T-cell (primary cell): ENCODE data around the gene FUT1. TPM values are rescaled to one million over a fixed set of nuclear protein-coding genes. Genes with fewer than 3 reads are reported as not detected.
"Not testable (repeated sequence)": the region's sequence is repeated elsewhere in the genome, so short reads cannot be mapped to it uniquely, and the experiment has no call there.

ENCODE experiments used
- ATAC-seq, 4 experiments: fragments of 200-7000 bp in 3 of 4; fragments of 150-1000 bp in 1 of 4; cut with Tn5 transposase; replicated peaks in 1 of 4; 1 replicate in 3 of 4; 2 replicates in 1 of 4; pipeline ENCODE4 v1.10.0; 2021; ENCODE audit warnings: moderate library complexity in 3 of 4, mild to moderate bottlenecking in 2 of 4, moderate number of reproducible peaks in 1 of 4
- CTCF ChIA-PET, 2 donors: fragments of 300-600 bp; sonication (Branson Sonifier 250); formaldehyde crosslinking; loops; one replicate each; lab custom pipeline; 2022; ENCODE audit warnings: antibody characterized with exemption in 2 of 2; lab: Charles Lee
- POLR2A ChIA-PET, 2 donors: fragments of 300-600 bp; sonication (Branson Sonifier 250); formaldehyde crosslinking; loops; one replicate each; lab custom pipeline; 2022; ENCODE audit warnings: antibody characterized with exemption in 2 of 2; lab: Charles Lee
- DNase-seq, 35 experiments: peaks; one replicate each; pipeline versions ENCODE4 v3.0.0 to v3.0.0-alpha.2; 2013 to 2023
- H3K27ac ChIP-seq: one replicate; pipeline ENCODE4 v1.5.1; 2013; ENCODE audit warnings: low read length
- H3K27me3 ChIP-seq, 2 experiments: replicated peaks in 1 of 2; 1 replicate in 1 of 2; 2 replicates in 1 of 2; pipeline versions ENCODE4 v1.6.1 to v1.7.0; 2013; ENCODE audit warnings: low read length in 1 of 2, mixed read lengths in 1 of 2; ENCODE audit not compliant: control insufficient read depth in 2 of 2, insufficient read depth in 2 of 2; ENCODE audit errors: extremely low read depth in 1 of 2
- H3K36me3 ChIP-seq, 2 donors: 1 replicate in 1 of 2; 2 replicates in 1 of 2; pipeline versions ENCODE4 v1.6.1 to v1.7.0; 2013; ENCODE audit warnings: low read length in 1 of 2; ENCODE audit not compliant: control insufficient read depth in 2 of 2, insufficient read depth in 1 of 2; ENCODE audit errors: extremely low read depth in 1 of 2
- H3K4me1 ChIP-seq, 2 experiments: 1 replicate in 1 of 2; 2 replicates in 1 of 2; pipeline versions ENCODE4 v1.6.1 to v1.7.0; 2013; ENCODE audit warnings: low read length in 2 of 2, mixed read lengths in 1 of 2; ENCODE audit not compliant: insufficient read depth in 2 of 2, control insufficient read depth in 1 of 2; ENCODE audit errors: extremely low read depth in 1 of 2
- H3K4me3 ChIP-seq, 2 donors: 1 replicate in 1 of 2; 2 replicates in 1 of 2; pipeline versions ENCODE4 v1.5.1 to v1.7.0; 2013; ENCODE audit warnings: mild to moderate bottlenecking in 2 of 2, low read length in 1 of 2, moderate library complexity in 1 of 2; ENCODE audit not compliant: control insufficient read depth in 1 of 2; ENCODE audit errors: extremely low read depth in 1 of 2
- H3K9me3 ChIP-seq: 2 replicates; pipeline ENCODE4 v1.7.0; 2013
- H3K27ac Mint-ChIP-seq, 2 donors: one replicate each; pipeline ENCODE4 v1.8.0; 2020 to 2021; ENCODE audit warnings: mild to moderate bottlenecking in 2 of 2, mixed read lengths in 2 of 2
- H3K27me3 Mint-ChIP-seq, 2 donors: one replicate each; pipeline ENCODE4 v1.8.0; 2021 to 2022; ENCODE audit warnings: mixed read lengths in 2 of 2
- H3K36me3 Mint-ChIP-seq: one replicate; pipeline ENCODE4 v1.8.0; 2021; ENCODE audit warnings: mixed read lengths
- H3K4me1 Mint-ChIP-seq, 3 donors: one replicate each; pipeline ENCODE4 v1.8.0; 2020 to 2022; ENCODE audit warnings: mixed read lengths in 3 of 3, mild to moderate bottlenecking in 1 of 3
- H3K4me3 Mint-ChIP-seq, 3 donors: one replicate each; pipeline ENCODE4 v1.8.0; 2020 to 2022; ENCODE audit warnings: mild to moderate bottlenecking in 3 of 3, mixed read lengths in 3 of 3, moderate library complexity in 3 of 3
- H3K9me3 Mint-ChIP-seq, 3 donors: one replicate each; pipeline ENCODE4 v1.8.0; 2020 to 2022; ENCODE audit warnings: mixed read lengths in 3 of 3
- WGBS: methylation state at CpG from one replicate; pipeline ENCODE4 v1.1.5; 2013; ENCODE audit warnings: missing lambda C conversion rate; ENCODE audit not compliant: insufficient coverage; 5-methylcytosine and 5-hydroxymethylcytosine counted together
- total RNA-seq, 35 experiments: library from RNA in 6 of 35; stranded (reverse) in 6 of 35; fragments of 120-200 nt in 1 of 35; gene quantifications; one replicate each; pipeline versions ENCODE4 v1.2.1 to v1.2.4 and lab custom pipeline; 2013 to 2026

The FUT1 gene
- total RNA-seq, 5 donors from 2014 or later (not counting 1 experiment from before 2014, with no cell fraction given), result 0.09 to 0.28 (median 0.15) TPM

DNA sequence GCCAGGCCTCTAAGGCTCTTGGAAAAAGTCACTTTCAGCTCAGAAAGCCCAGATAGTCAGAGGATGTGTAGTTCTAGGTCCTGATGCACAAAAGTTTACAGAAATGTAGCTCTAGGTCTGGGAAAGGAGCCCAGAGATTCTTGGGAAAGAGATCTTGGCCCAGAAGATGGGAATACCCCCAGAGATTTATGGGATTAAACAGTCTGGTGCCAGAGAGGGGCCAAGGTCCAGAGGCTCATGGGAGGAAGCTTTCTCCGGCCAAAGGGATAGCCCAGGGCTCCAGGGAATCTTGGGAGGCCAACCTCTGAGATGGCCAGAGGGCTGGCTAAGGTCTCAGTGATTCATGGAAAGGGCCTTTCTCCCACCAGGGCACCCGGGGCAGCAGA, 43.2 kb upstream of the FUT1 start:
- Histone ChIP-seq H3K27ac (peak overlapping the region; percentile 66), H3K4me1 (peaks cover 0 to 14% of the 10 kb centered on the region in 2 experiments), H3K9me3 (no peaks in the 10 kb centered on the region), H3K36me3 (peaks cover 0 to 4% of the 10 kb centered on the region in 2 donors), H3K4me3 (peak overlapping the region in 1 of 2 donors; percentile 56), H3K27me3 (no peaks in the 10 kb centered on the region)
- H3K4me1 Mint-ChIP-seq, result peaks cover 5 to 12% (median 9%) of the 10 kb centered on the region in 3 donors
- DNase-seq (no peak), ATAC-seq (no peak)
- no peaks in the 10 kb centered on the region for H3K9me3 Mint-ChIP-seq
- H3K4me3 Mint-ChIP-seq, result peak overlapping the region; percentile 79 to 90 (median 86)
- CTCF ChIA-PET, result interaction anchor here (0.5 to 2.3 kb wide), 16 partner anchors 8 to 198 kb away, joined by 3 to 29 read pairs (median 3); partner anchors contain the start of genes RUVBL2 (in 2 of the 2), GYS1 (in 1 of the 2), HSD17B14 (in 1 of the 2) and RPL18 (in 1 of the 2)
- H3K27me3 Mint-ChIP-seq, result no peaks in the 10 kb centered on the region
- H3K36me3 Mint-ChIP-seq, result no peaks in the 10 kb centered on the region
- WGBS, result 100% methylated on average over 1 of the region's 2 CpGs
- H3K27ac Mint-ChIP-seq, result peak overlapping the region; percentile 91 to 94
- POLR2A ChIA-PET, result interaction anchor here (0.8 to 1.0 kb wide), 2 partner anchors 42 to 80 kb away, joined by 3 to 5 read pairs; no protein-coding TSS in a partner anchor

DNA sequence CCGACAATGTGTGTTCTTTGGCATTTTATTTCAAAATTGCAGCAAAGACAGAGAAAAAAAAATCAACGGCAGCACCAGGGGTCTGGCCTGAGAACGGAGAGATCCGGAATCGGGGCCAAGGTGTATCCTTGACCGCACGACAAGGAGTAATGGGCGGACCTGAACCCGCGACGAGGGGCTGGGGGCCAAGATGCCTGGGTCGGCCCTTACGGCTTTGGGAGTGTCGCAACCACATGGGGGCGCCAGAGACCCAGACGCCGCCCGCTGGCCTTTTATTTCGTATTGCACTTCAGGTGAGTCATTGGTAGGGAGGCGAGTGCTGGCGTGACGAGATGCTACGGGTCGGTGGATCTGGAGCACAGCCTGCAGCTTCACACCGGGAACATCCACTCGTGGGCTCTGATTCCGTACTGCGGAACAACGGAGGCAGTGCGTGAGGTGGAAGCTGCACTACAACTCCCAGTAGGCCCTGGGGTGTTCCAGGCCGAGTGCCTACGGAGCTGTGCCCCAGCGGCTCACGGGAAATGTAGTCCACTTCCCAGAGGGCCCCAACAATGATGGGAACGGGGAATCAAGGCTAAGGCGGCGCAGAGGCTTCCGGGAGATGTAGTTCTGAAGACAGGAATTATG, 42.7 kb upstream of the FUT1 start:
- peak; percentile 98 to 99 (median 98) for ATAC-seq
- CTCF ChIA-PET, result interaction anchor here (0.5 to 2.3 kb wide), 16 partner anchors 9 to 198 kb away, joined by 3 to 29 read pairs (median 3); partner anchors contain the start of genes RUVBL2 (in 2 of the 2), GYS1 (in 1 of the 2), HSD17B14 (in 1 of the 2) and RPL18 (in 1 of the 2)
- H3K36me3 Mint-ChIP-seq, result no peaks in the 10 kb centered on the region
- no peaks in the 10 kb centered on the region for H3K27me3 ChIP-seq
- POLR2A ChIA-PET, result interaction anchor here (0.6 to 0.8 kb wide), 2 partner anchors 42 to 83 kb away, joined by 3 read pairs; no protein-coding TSS in a partner anchor
- 3% methylated on average over 38 of the region's 38 CpGs for WGBS
- DNase-seq, result peak; percentile 65 to 91 (median 76)
- peak overlapping the region; percentile 56 to 87 for H3K4me3 ChIP-seq
- H3K27ac ChIP-seq, result peak overlapping the region; percentile 66
- H3K9me3 ChIP-seq, result no peaks in the 10 kb centered on the region
- H3K4me1 Mint-ChIP-seq, result peaks cover 5 to 12% (median 9%) of the 10 kb centered on the region in 3 donors
- H3K27me3 Mint-ChIP-seq, result no peaks in the 10 kb centered on the region
- peak overlapping the region; percentile 91 to 94 for H3K27ac Mint-ChIP-seq
- H3K36me3 ChIP-seq, result peaks cover 0 to 4% of the 10 kb centered on the region in 2 donors
- H3K4me1 ChIP-seq, result peaks cover 0 to 14% of the 10 kb centered on the region in 2 experiments
- H3K9me3 Mint-ChIP-seq, result no peaks in the 10 kb centered on the region
- peak overlapping the region; percentile 79 to 90 (median 86) for H3K4me3 Mint-ChIP-seq

DNA sequence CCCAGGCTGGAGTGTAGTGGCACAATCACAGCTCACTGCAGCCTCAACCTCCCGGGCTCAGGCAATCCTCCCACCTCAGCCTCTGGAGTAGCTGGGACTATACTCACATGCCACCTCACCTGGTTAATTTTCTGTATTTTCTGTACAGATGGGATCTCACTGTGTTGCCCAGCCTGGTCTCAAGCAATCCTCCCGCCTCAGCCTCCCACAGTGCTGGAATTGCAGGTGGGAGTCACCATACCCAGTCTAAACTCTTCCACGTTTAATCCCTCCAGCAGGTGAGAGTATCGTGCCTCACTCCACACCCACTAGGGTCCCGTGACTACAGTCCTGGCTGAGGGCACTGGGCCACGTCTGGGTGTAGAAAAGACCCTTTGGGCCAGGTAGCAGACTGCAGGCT, 41.9 kb upstream of the FUT1 start:
- Histone ChIP-seq H3K9me3 (no peaks in the 10 kb centered on the region), H3K27ac (no peak overlapping the region), H3K4me1 (peaks cover 0 to 14% of the 10 kb centered on the region in 2 experiments), H3K27me3 (no peaks in the 10 kb centered on the region), H3K4me3 (no peak overlapping the region), H3K36me3 (peaks cover 0 to 1% of the 10 kb centered on the region in 2 donors)
- no peaks in the 10 kb centered on the region for H3K9me3 Mint-ChIP-seq
- POLR2A ChIA-PET, result no interaction called here
- ATAC-seq (no peak), DNase-seq (no peak)
- no peaks in the 10 kb centered on the region for H3K27me3 Mint-ChIP-seq
- H3K4me1 Mint-ChIP-seq, result peaks cover 5 to 12% (median 9%) of the 10 kb centered on the region in 3 donors
- no peaks in the 10 kb centered on the region for H3K36me3 Mint-ChIP-seq
- 58% methylated on average over 2 of the region's 6 CpGs for WGBS
- H3K4me3 Mint-ChIP-seq, result peak overlapping the region in 2 of 3 donors; percentile 28 to 79
- H3K27ac Mint-ChIP-seq, result peak overlapping the region in 1 of 2 donors; percentile 57
- CTCF ChIA-PET, result interaction anchor here (0.7 to 2.3 kb wide), 4 partner anchors 42 to 48 kb away, joined by 3 to 29 read pairs (median 12); partner anchors contain the start of gene HSD17B14 (in 1 of the 2)

DNA sequence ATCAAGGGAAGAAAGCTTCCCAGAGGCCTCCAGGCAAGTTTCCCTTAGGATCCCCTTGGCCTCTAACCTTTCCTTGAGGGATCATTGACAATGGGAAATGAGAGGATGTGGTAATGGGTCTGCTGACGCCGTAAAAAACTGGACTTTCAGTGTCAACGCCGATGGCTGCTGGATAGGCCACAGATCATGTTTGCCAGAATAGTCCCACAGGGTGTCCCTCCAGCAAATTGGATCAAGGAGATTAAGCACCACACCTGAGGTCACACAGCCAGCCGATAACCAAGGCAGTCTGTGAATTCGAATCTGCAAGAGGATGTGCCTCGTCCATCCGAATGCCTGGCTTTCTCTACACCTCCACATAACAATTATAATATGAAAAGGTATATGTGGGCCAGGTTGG, 40.8 kb upstream of the FUT1 start:
- Histone ChIP-seq H3K27me3 (no peaks in the 10 kb centered on the region), H3K9me3 (no peaks in the 10 kb centered on the region), H3K27ac (no peak overlapping the region), H3K36me3 (no peaks in the 10 kb centered on the region), H3K4me3 (no peak overlapping the region), H3K4me1 (peaks cover 0 to 14% of the 10 kb centered on the region in 2 experiments)
- Mint-ChIP-seq H3K4me1 (peaks cover 5 to 12% (median 9%) of the 10 kb centered on the region in 3 donors), H3K4me3 (no peak overlapping the region), H3K27ac (no peak overlapping the region), H3K36me3 (no peaks in the 10 kb centered on the region), H3K9me3 (no peaks in the 10 kb centered on the region), H3K27me3 (no peaks in the 10 kb centered on the region)
- 81% methylated on average over 2 of the region's 8 CpGs for WGBS
- ChIA-PET CTCF (interaction anchor here in 1 of 2 donors (0.7 to 1.1 kb wide), 2 partner anchors 38 to 43 kb away, joined by 3 to 6 read pairs; no protein-coding TSS in a partner anchor), POLR2A (no interaction called here)
- no peak for DNase-seq
- no peak for ATAC-seq

DNA sequence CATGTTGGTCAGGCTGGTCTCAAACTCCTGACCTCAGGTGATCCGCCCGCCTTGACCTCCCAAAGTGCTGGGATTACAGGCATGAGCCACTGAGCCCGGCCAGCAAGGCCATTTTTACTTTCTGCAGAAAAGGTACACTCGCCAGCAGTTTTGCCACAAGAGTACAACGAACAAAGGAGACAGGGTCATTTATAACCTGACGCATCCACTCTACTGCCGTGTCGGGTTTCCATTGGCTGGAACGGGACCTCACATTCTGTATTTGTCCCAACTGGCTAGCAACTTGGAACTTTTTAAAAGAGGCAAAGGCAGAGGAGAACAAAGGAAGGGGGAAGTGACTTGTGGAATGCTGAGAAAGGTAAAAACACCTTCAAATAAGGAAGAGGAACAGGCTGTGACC, 34.9 kb upstream of the FUT1 start:
- H3K36me3 ChIP-seq, H3K4me1 ChIP-seq, H3K27ac ChIP-seq, H3K27ac Mint-ChIP-seq, H3K4me3 ChIP-seq, H3K9me3 ChIP-seq, DNase-seq, ATAC-seq, H3K27me3 Mint-ChIP-seq, H3K4me3 Mint-ChIP-seq, H3K4me1 Mint-ChIP-seq, H3K9me3 Mint-ChIP-seq, POLR2A ChIA-PET, H3K36me3 Mint-ChIP-seq: not testable (repeated sequence)
- 89% methylated on average over 8 of the region's 9 CpGs for WGBS
- H3K27me3 ChIP-seq, result peaks cover 0 to 25% of the 10 kb centered on the region in 2 experiments
- CTCF ChIA-PET, result interaction anchor here in 1 of 2 donors (0.8 to 3.5 kb wide), 8 partner anchors 9 to 206 kb away, joined by 3 to 43 read pairs (median 6); partner anchors contain the start of genes HSD17B14 and RUVBL2

DNA sequence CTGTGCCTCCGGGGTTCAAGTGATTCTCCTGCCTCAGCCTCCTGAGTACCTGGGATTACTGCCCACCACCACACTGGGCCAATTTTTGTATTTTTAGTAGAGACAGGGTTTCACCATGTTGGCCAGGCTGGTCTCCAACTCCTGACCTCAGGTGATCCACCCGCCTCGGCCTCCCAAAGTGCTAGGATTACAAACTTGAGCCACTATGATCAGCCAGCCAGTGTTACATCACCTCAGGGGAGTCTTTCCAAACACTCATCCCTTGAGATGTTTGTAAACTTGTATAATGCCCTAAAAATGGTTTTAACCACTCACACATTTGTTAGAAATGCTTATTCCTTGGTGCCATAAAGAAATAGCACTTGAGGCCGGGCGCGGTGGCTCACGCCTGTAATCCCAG, 34.0 kb upstream of the FUT1 start:
- not testable (repeated sequence) for H3K4me1 Mint-ChIP-seq

More for the DNA sequence above, 34.0 kb upstream of the FUT1 start:
- H3K9me3 Mint-ChIP-seq, H3K27me3 Mint-ChIP-seq, H3K27ac ChIP-seq, DNase-seq, H3K9me3 ChIP-seq, POLR2A ChIA-PET, ATAC-seq, H3K27ac Mint-ChIP-seq, H3K4me1 ChIP-seq, H3K4me3 ChIP-seq, H3K36me3 ChIP-seq, H3K4me3 Mint-ChIP-seq, H3K36me3 Mint-ChIP-seq: not testable (repeated sequence)
- WGBS, result 100% methylated on average over 5 of the region's 7 CpGs
- peaks cover 0 to 28% of the 10 kb centered on the region in 2 experiments for H3K27me3 ChIP-seq
- CTCF ChIA-PET, result interaction anchor here in 1 of 2 donors (1.2 kb wide), 1 partner anchor 9 kb away, joined by 3 read pairs; no protein-coding TSS in a partner anchor
